GM11168 (cell line): ENCODE data around the gene ATP10B.

ENCODE experiments used
- in situ Hi-C: fragments of 300-500 bp; cut with MboI; formaldehyde crosslinking; loops from one replicate; pipeline ENCODE4 v1.12.0; 2022; ENCODE audit warnings: low sequenced_read_pairs; ENCODE audit not compliant: unreplicated experiment

ATP10B gene

DNA sequence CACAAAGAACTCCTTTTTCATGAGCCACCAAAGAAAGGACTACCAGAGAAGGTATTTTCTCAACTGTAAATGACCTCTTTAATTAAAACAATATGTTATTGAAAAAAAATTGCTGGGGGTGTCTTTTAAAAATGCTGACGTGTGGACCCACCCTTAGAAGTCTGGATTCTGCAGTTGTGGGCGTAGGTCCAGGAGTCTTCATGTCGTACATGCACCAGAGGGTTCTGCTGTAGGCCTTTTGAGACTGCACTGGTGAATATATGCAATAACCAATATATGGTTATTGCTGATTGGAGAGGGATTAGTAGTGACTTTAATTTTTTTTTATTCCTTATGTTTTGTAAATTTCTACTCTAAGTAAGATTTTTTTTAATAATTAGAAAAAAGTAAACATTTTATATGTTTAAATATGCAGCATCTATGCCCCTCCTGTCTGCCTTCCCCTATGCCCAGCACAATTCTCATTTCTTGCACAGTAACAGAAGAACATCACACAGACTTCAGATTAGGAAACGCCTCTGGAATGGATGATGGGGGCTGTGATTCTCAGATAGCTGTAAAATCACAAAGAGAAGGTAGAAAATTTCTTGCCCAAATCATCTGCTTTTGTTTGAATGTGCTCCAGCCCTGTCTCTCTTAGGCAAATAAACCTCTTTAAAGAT lies 328.4 kb downstream of the ATP10B start:
- in situ Hi-C loops = no loop called here

DNA sequence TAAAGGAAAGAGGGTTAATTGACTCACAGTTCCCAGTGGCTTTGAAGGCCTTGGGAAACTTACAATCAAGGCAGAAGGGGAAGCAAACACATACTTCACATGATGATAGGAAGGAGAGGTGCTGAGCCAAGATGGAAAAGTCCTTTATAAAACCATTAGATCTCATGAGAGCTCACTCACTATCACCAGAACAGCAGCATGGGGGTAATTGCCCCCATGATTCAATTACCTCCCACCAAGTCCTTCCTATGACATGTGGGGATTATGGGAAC lies 330.7 kb downstream of the ATP10B start:
- in situ Hi-C loops = no loop called here

DNA sequence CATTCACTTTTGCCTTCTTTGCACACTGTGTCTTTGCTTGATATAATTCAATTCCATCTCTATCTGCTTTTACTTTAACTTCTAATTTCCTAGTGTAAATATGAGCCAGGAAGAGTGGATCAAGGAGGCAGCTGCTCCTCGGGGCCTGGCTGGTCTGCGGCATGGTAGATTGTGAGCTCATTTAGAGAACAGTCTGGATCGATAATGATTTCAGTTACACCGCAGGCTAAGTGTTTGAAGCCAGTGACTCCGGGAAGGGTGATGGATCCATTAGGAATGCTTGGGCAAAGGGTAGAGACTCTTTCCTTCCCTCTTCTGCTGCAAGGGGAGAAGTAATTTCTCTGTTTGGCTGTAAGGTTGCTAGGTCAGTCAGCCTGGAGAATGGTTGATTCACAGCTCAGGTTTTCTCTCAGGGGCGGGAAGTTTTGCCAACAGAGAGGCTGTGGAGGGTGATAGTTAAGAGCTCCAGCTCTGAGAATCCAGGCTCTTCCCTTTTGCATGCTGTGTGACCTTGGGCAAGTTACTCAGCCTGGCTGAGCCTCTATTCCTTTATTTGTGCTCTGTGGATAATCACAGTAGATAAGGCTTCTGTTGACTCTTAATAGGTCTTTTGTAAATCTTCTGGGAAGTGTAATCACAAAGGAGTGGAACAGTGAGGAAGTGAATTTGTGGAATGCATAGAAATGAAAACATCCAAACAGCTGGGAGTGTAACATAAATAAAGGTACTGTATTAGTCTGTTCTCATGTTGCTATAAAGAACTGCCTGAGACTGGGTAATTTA lies 331.2 kb downstream of the ATP10B start:
- in situ Hi-C loops = no loop called here

DNA sequence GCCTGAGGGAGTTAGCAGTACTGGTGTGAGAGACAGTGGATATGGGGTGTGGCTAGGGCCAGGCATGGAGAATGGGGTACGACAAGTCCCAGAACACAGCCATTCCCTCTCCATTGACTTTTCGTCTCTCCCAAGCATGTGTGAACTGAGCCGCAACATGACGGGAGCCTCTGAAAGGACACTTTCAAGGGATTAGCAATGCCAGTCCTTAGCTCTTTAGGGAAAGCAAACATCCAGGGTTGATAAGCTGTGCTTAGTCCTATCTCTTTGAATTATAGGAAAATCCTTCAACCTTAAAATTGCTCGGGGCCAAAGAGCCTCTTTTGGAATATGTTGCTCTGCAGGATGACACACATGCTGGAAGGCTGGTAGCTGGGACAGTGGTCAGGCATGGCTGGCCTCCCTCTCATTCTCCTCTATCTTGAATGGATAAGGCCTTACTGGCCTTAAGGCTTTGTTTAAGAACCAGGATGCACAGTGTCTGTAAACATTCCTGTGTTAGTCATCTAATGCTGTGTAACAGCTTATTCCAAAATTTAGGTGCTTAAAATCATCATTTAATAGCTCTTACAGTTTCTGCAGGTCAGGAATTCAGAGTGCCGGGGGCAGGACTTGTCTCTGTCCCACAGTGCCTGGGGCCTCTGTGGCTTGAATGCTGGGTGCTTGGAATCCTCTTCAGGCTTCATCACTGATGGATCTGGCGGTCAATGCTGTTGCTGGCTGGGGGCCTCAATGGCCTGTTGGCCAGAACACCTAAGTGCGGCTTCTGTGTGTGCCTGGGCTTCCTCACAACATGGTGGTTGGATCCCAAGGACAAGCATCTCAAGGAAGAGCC lies 335.1 kb downstream of the ATP10B start:
- in situ Hi-C loops = no loop called here

DNA sequence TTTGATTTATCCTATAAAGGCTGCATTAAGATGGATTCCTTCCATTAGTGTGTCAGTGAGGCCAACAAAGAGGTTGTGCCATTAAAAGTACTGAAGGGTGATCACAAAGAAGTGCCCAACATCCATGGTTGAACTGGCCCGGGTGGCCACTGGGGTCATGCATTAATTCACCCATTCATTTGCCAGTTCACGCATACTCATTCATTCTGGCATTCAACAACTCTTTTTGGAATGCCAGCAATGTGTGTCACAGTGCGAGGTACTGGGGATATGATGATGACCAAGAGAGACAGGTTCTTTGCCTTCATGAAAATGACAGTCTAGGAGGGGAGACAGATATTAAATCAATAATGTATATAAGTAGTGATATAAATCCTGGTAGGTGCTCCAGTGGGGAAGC lies 337.1 kb downstream of the ATP10B start:
- in situ Hi-C loops = no loop called here

DNA sequence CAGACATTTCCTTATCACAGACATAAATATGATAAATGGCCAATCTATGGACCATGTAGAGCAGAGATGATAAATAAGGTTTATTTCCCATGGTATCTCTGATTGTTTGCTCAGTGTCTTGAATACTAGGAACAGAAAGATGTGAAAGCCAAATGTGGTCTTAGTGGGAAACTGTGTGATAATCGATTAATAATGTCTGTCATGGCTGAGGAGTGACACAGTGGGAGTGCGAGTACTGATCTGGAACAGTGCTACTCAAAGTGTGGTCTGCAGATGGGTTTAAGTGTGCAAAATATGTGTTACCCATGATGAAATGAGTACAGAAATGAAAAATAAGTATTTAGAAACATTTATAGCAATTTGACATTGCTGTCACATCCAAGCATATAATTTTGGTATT lies 337.8 kb downstream of the ATP10B start:
- in situ Hi-C loops = no loop called here

DNA sequence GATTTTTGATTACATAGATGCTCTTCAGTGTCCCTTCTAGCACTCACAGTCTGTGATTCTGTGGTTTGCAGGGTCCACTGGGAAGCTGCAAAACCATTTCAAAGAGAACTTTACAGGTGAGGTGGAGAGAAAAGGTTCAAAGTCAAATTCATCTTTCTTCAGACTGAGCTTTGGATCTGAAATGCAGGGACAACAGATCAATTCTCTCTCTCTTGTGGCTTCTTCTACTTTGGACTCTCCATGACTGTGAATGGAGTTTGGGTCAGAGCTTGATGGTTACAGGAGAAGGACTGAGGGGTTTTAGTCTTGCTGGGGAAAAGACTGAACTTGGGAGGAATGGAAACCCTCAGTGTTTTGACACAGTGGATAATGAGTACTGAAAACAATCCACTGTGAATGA lies 338.5 kb downstream of the ATP10B start:
- in situ Hi-C loops = no loop called here
